Ovary (tissue), 3 donors: ENCODE data around the gene ZNF664.

ENCODE experiments used
- POLR2A ChIP-seq: fragments of 450-650 bp; IDR thresholded peaks from one replicate; pipeline ENCODE4 v1.6.1; 2017; ENCODE audit warnings: antibody characterized with exemption, mild to moderate bottlenecking, moderate library complexity
- TF ChIP-seq, protein P1 (sequence below), 3 donors: fragments of 450-650 bp in 2 of 3; fragments of 200-600 bp in 1 of 3; IDR thresholded peaks; one replicate each; pipeline versions ENCODE4 v1.5.1 to v1.8.0; 2016 to 2022; ENCODE audit warnings: antibody characterized with exemption in 3 of 3, mild to moderate bottlenecking in 1 of 3
- donor health status: DM: no; HTN: no; CAD: no.

DNA sequence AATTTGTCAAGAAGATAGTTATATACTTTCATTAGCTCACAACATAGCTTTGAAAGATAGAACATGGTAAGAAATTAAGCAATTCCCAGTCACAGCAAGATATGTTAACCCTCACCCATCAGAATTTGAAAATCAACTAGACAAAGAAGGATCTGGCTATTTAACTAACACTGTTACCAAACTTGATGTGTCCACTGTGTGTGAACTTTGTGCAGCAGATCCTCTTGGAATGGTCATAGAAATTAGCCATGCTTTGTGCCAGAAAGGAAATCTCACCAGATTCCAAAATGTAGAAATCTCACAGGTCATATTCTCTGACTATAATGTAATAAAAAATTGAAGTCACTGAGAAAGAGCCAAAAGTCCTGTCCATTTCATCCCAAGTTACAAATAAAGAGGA lies 46.1 kb downstream of the ZNF664 start:
- no peak for TF ChIP-seq POLR2A
- TF ChIP-seq, protein P1, sequence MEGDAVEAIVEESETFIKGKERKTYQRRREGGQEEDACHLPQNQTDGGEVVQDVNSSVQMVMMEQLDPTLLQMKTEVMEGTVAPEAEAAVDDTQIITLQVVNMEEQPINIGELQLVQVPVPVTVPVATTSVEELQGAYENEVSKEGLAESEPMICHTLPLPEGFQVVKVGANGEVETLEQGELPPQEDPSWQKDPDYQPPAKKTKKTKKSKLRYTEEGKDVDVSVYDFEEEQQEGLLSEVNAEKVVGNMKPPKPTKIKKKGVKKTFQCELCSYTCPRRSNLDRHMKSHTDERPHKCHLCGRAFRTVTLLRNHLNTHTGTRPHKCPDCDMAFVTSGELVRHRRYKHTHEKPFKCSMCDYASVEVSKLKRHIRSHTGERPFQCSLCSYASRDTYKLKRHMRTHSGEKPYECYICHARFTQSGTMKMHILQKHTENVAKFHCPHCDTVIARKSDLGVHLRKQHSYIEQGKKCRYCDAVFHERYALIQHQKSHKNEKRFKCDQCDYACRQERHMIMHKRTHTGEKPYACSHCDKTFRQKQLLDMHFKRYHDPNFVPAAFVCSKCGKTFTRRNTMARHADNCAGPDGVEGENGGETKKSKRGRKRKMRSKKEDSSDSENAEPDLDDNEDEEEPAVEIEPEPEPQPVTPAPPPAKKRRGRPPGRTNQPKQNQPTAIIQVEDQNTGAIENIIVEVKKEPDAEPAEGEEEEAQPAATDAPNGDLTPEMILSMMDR (IDR thresholded peaks at IDR 0.05) = no peak
